GM19240 (cell line): ENCODE results near the gene THSD4.

Experiments
- DNase-seq: peaks from one replicate; pipeline ENCODE4 v3.0.0; 2011; ENCODE audit warnings: low spot score; ENCODE audit not compliant: insufficient read length

The THSD4 gene

DNA sequence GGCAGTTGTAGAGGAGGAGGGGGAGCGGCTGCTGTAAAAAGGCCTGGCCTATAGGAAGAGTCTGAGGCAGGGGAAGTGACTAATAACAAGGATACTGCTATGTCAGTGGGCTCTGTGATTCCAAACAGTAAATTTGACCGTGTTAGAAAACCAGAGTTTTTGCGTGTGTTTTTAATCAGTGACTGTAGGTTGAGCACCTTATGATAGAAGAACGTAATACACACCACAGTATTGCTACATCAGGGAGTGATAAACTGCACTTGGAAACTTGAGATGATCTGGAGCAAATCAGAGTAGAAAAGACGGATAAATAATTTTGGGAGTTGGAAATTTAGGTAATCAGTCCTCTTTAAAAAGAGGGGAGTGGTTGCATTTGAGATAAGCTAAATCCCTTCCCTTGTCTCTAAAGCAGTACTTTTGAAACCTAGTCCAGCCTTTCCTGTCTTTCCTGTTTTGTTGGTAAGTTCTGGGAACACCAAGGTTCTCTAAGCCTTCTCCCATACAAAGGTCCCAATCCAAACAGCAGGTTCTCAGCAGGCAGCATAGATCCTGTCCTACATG is 564.6 kb downstream of the THSD4 start:
- DNase-seq, result no peak

DNA sequence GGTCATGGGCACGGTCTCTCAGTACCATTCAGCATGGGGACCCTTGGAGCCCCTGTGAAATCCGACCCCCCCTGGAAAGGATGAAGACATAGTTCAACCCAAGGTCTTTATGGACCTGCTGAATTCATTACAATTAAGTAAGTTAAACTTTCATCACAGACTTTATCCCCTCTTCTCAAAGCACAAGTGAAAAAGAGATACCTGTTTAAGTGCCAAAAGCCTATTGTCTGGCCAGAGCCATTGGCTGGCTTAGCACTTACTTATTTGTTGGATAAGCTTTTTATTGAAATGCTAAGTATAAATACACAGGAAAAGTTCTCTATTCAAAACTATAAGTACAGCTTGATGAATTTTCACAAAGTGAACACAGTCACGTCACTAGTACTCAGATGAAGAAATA is 566.7 kb downstream of the THSD4 start:
- DNase-seq, result no peak

DNA sequence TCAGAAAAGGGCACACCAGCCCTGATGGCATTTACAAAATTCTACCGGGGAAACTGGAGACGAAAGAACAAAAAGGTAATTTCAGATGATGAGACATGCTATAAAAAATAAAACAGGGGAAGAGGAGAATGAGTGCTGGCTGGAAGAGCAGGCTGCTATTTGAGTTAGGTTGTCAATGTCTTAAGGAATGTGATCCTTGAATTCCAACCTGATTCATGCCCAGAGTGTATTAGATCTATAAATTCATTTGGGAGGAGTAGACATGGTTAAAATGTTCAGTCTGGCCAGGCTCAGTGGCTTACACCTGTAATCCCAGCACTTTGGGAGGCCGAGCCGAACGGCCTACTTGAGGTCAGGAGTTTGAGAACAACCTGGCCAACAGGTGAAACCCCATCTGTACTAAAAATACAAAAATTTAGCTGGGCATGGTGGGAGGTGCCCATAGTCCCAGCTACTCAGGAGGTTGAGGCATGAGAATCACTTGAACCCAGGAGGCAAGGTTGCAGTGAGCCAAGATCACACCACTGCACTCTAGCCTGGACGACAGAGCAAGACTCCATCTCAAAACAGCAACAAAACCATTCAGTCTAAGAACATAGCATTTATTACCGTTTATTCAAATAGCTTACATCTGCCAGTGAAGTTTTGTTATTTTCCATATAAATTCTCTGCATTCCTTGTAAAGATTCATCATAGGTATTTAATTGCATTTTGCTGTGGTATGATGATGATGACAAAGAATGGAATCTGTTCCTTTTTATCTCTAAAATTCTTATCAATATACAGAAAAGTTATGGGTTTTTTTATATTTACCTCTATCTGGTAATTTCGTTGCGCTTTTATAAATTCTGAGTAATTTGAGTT is 568.4 kb downstream of the THSD4 start:
- DNase-seq, result no peak

DNA sequence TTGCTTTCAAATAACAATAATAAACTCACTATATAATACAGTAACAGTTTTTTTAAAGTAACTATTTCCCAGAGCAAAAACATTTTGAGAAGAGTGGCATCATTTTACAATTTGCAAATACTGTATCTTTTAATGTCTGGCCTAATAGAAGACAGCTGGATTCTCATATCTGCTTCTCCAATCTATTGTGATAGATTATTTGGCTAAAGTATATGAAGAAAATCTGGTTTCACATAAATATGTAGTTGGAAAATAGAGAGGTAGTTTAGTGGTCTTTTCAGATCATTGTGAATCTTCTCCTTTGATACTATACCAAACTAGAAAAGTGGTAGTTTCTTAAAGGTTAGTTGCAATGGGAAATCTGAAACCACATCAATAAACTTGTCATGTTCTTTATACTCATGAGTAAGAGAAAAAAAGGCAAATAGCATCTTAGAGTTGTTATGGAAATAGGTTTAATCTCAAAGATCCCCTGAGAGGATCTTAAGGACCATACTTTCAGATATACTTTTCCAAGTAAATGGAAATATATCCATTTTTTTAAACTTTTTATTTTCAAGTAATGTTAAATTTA is 570.2 kb downstream of the THSD4 start:
- DNase-seq, result no peak

DNA sequence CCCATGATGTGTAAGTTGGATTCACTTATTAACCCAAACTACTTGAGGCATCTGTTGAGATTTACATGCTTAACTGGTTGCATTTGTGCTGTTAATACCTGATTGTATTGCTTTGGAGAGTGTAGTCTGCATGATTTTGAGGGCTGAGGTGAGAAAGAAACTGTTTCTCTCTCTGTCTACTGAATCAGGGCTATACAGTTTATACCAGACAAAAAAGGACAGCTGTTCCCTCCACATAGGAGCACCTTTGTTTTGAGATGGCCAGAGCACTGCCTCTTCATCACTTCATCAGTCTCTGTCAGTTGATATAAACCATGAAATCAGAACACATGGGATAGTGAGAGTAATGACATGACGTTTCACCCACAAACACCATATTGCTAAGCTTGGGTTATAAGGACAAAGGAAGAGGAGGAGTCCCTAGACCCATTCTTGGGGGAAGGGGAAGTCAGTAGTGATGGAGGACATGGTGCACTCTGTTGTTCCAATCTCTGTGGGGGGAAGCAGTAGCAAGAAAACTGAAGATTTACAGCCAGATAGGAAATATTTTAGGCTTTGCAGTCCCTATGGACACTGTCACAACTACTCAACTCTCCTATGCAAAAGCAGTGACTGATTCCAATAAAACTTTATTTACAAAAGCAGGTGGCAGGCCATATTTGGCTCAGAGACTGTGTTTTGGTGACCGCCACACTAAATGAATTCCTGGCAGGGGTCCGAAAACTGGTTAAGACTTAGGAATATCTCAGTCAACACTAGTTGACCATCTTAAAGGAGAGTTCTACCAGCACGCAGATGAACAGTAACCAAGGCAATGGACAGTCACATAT is 571.2 kb downstream of the THSD4 start:
- no peak for DNase-seq

DNA sequence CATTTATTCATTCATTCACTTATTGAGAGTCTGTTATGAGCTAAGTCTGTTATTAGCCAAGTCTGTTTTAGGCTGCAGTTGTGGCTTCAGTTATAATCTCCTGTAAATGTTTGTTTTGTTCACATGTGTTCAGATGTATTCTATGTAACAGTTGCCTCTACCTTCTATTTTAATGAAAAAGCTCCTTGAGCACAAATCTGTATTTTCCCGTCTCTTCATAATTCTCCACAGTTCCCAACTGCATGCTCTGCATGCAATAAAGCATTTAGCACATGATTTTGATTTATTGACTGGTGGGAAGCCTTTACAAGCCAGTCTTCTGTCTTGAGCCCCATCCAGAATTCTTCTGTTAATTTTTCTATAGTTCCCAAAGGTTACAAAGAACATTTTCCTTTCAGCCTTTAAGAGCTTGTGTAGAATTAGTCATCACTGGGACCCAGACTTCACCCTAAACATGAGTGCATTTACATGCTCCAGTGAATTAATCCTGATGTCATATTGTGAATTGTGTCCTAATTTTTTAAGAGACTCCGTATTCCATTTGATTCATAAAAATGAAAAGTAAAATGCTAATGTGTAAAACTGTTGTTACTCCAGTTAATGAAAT is 572.7 kb downstream of the THSD4 start:
- no peak for DNase-seq

DNA sequence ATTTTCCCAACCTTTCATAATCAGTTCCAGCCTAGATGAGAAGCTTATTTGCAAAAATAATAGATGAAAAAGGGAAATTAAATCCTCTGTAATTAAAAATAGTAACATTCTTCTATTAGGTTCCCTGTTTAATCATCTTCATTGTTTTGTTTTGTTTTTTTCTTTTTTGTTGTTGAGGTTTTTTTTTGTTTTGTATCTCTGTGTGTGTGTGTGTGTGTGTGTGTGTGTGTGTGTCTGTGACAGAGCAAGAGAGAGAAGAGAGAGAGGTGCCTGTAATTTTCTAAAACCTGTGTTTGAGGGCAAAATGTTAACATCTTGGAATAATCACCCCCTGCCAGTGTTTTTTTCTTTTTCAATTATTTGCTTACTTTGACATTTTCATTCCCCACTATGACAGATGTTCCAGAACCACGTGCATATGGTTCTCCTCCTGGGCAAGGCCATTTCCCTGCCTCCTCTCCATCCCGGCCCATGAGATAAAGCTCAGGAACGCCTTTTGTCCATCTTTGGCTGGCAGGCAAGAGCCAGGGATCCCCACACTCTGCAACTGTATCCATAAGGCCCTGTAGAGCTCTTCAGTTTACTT is 573.3 kb downstream of the THSD4 start:
- DNase-seq, result no peak

DNA sequence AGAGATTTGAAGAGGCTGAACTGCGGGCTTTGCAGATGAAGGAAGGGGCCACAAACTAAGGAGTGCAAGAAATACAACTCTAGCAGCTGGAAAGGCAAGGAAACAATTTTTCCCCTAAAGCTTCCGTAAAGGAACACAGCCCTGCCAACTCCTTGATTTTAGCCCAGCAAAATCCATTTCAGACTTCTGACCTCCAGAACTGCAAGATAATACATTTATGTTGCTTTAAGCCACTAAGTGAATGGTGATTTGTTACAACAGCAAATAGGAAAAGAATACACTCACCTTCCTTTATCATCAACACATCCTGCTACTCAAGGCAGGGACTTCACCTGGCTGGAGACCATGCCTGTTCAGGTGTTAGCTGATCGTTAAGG is 575.8 kb downstream of the THSD4 start:
- no peak for DNase-seq

DNA sequence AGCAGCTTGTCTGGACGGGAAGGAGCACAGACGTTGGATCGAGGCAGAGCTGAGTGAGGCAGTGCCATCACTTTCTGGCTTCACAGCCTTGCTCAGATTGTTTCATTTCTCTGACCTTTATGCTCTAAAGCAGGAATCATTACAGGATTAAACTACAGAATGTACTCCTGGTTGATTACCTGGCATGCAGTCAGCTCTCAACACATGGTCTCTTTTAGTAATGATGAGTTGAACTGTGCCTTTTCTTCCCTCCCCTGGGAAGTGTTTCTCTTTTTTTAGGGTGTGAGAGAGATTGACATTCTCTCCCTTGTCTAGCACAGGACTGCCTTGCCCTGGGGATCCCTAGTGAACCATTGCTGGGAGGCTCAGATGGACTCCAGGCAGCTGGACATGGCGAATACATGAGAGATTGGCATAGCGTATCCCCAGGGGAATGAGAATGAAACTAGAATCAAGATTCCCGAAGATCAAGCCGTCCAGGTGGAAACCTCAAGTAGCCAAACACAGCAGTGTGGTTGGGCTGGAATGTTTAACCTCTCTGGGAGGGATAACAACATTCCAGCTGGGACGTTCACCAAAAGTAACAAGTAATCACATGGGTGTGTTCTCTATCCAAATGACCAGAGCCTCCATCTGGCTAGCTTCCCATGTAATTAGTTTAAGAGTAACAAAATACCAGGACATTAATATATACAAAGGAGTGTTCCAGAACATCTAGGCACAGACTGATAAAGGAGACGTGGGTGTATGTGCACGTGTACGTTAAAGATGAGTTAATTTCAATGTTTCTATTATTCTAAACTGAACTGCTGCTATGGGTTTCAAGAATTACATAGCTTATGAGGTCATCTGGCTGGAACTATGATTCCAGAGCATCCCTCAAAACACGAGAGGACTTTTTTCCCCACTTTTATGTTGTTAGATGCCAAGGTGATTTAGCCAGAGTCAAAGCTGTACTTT is 576.5 kb downstream of the THSD4 start:
- DNase-seq, result no peak

DNA sequence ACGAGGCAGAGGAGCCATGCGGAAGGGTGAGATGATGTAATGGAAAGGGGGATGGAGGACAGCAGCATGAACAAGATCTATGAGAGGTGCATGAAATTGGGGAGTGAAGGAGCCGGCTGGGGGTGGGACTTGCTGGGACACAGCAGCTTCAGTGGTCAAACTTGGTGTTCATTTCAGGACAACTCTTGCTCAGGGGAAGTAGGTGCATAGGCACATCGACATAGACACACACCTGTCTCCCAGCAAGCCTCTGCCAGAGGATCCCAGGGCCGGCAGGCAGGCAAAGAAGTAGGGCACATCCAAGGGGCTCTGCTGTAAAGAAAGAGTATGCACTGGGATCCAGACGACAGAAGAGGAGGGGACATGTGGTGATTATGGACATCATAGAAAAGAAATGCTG is 582.0 kb downstream of the THSD4 start:
- DNase-seq, result no peak

DNA sequence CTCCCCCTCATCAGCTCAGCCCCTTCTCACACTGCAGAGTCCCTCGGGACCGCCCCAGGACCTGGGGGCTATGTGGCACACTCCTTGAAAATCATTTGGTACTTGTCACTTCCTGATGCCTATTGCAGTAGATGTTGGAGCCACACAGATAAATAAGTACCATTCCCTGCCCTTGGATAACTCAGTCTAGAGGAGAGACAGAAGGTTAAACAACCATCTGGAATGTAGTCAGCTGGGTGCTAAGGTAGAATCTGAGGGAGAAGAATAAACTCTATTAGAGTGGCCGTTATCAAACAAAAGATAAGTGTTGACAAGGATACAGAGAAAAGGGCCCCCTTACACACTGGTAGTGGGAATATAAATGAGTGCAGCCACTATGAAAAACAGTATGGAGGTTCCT is 582.8 kb downstream of the THSD4 start:
- DNase-seq, result no peak

DNA sequence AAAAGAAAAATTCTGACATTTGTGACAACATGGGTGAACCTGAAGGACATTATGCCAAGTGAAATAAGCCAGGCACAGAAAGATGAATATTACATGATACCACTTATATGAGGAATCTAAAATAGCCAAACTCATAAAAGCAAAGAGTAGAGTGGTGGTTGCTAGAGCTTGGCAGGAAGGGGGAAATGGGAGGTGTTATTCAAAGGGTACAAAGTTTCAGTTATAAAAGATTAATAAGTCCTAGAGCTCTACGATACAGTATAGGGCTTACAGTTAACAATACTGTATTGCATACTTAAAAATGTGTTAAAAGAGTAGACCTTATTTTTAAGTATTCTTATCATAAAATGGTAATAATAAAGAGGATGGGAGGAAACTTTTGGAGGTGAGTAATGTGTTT is 583.5 kb downstream of the THSD4 start:
- DNase-seq, result no peak

DNA sequence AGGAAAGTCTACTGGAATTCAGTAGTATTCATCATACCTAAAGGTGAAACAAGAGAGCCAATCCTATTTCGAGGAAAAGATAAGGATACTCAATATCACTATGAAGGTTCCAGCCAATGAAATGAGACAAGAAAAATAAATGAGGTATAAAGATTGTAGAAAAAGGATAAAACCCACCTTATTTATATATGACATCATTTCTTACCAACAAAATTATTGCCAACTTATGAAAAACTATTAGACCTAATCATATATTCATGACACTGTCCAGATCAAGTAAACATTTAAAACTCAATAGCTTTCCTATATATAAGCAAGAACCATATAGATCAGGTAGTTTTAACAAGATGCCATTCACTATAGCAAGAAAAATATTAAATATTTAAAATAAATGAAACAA is 584.7 kb downstream of the THSD4 start:
- DNase-seq, result no peak

DNA sequence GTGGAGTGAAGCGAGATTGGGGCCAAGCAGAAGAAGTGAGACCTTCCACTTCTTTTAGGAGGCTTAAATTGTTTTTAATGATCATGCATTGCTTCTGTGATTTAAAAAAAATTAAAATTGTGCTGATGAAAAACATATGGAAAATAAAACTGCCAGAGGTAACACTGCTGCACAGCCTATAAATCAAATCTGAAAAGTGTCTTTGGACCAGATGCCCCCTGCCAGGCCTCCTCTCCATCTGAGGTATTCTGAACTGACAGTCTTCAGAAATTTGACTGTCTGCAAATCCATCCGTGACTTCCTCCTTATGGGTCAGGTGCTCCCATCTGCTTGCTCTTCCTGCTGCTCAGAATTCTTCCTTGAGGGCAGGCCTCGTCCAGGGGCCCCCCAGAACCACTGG is 586.5 kb downstream of the THSD4 start:
- DNase-seq, result no peak

DNA sequence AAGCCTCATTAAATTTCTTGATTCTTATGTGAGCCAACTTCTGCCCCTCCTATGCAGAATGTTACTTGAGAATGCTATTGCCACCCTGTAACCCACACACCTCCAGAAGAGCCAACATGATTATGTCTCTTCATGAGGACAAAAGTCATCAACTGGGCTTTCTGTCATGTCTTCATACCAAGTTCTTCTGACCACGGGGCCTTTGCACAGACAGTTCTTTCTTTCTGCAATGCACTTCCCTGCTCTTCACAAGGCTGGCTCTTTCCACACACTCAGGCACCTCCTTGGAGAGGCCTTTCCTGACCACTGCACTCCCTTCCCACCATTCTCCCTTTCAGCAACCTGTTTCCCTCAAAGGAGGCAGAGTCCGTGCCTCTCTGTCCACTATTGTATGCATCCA is 587.2 kb downstream of the THSD4 start:
- DNase-seq, result no peak

DNA sequence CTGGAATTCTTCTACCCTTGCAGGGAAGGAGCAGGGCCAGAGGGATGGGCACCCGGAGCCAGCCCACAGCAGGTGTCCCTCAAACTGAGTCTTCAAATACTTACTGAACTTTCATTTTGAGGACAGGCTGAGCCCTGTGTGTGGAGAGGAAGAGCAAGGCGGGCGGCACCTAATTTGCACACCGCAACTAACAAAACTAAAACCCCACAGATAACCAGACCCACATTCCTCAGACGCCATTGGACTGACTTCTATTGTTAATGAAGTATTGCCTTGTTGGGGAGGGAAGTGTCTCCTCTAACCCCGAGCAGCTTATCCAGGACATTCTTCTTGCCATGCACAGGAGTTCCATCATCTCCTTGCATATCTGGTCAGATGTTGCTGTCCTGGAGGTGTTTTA is 589.9 kb downstream of the THSD4 start:
- no peak for DNase-seq

DNA sequence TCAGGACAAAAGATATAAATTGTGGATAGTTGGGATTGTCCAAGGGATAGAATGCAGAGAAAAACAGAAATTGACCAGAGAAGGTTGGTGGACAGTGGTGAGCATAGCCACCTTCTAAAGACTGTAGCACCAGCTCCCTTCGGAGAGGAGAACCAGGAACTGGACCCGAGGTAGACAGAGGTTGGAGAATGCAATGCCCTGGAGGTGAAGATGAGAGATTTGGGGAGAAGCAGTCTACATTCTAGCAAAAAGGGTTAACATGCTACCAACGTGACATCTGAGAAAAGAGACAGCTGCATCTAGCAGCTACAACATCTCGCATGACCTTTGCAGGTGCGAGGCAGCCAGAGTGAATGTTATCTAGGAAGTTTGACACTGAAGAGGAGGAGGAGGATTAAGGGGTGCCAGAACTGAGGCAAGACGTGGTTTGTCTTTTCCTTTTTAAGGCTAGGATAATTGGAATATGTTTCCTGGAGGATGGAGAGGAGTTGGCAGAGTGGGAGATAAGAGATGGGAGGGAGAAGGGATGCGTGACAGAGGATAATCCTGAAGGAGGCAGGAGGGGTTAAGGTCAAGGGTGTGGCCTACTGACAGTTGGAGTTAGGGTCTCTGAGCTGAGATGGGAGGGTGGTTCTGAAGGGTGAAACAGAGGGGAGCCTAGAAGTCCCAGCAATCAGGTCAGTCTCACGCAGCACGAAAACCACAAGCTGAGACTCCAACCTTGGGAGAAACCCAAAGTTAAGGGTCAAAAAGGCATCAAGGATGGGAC is 591.4 kb downstream of the THSD4 start:
- DNase-seq, result no peak

DNA sequence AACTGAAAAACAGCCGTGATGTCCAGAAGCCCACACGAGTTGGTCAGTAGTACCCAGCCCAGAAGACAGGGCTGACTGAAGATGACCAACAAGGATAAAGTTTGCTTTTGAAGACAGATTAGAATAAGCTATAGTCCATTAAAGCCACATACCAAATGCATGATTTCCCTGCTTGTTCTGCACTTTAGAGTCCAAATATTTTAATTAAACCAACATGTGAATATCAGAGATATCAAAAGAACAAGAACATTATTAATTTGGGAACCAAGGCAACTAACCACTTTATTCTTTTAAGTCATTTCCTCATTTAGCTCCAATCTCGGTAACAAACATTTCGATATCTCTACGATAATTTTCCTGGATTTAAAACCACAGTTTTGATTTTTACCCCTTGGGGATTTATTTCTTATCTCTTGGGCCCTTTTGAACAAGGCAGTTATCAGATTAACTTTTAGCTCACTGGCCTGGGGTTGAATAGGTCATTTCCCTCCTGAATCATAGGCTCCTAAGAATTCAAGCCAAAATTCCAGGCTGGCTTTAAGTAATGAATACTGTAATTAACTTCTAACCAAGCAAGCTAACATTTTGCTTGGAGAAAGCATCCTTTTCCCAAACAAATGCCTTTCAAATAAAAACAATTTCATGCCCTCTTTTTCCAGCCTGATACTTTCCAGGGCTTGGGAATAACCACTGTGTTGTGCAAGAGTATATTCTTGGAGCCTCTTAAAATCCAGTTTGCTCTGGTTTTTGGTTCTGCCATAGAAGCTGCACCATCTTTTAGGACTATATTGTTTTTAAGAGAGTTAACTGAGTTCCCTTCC is 592.2 kb downstream of the THSD4 start:
- no peak for DNase-seq

DNA sequence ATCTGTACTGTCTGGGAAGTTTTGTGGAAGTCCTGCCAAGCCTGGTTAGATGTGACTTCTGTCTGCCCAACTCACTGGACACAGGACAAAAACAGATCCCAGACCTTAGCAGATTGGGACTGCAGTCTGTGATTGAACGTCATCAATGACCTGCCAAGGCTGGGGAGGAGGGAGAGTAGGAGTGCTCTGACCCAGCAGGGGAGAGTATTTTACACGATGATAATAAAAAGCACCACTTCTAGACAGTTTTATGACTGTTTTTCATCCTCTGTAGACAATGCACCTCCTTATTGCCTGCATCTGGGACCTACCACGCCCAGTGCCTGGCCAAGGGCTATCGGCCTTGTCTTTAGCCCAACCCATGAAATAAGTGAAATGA is 592.8 kb downstream of the THSD4 start:
- no peak for DNase-seq
